Uterus (tissue), 4 donors: ENCODE measurements around the gene LDB1. TPM values are rescaled to one million over a fixed set of nuclear protein-coding genes. Genes with fewer than 3 reads are reported as not detected.
A peak's percentile ranks its signal among the peaks of the same experiment; 100 is the strongest.

Experiments used
- DNase-seq, 2 donors: peaks; one replicate each; pipeline ENCODE4 v3.0.0-alpha.2; 2019 to 2020
- H3K27ac ChIP-seq, 2 donors: fragments of 200-600 bp; sonication (generic); 1 replicate in 1 of 2; 2 replicates in 1 of 2; pipeline ENCODE4 v1.5.1; 2016 to 2018
- H3K27me3 ChIP-seq, 2 donors: fragments of 200-600 bp; sonication (generic); one replicate each; pipeline ENCODE4 v1.5.1; 2018 to 2019; ENCODE audit warnings: control low read depth in 1 of 2
- H3K36me3 ChIP-seq, 2 donors: fragments of 200-600 bp; sonication (generic); one replicate each; pipeline ENCODE4 v1.5.1; 2019; ENCODE audit warnings: control low read depth in 1 of 2
- H3K4me1 ChIP-seq, 2 donors: fragments of 200-600 bp; sonication (generic); one replicate each; pipeline ENCODE4 v1.5.1; 2018 to 2019; ENCODE audit warnings: control low read depth in 1 of 2
- H3K4me3 ChIP-seq, 2 donors: fragments of 200-600 bp; sonication (generic); 1 replicate in 1 of 2; 2 replicates in 1 of 2; pipeline ENCODE4 v1.5.1; 2018 to 2019; ENCODE audit warnings: mild to moderate bottlenecking in 1 of 2
- H3K9me3 ChIP-seq, 2 donors: fragments of 200-600 bp; sonication (generic); one replicate each; pipeline ENCODE4 v1.5.1; 2019; ENCODE audit warnings: control low read depth in 1 of 2
- CTCF ChIP-seq, 4 experiments: fragments of 200-600 bp in 2 of 4; fragments of 450-650 bp in 2 of 4; sonication (generic) in 2 of 4; IDR thresholded peaks; one replicate each; pipeline ENCODE4 v1.5.1; 2016 to 2019; ENCODE audit warnings: antibody characterized with exemption in 4 of 4, mild to moderate bottlenecking in 2 of 4, moderate library complexity in 1 of 4
- POLR2A ChIP-seq, 2 donors: fragments of 450-650 bp; IDR thresholded peaks; one replicate each; pipeline ENCODE4 v1.6.1; 2016; ENCODE audit warnings: antibody characterized with exemption in 2 of 2, mild to moderate bottlenecking in 1 of 2, moderate library complexity in 1 of 2
- intact Hi-C: fragments of 100-400 bp; cut with DNase I; formaldehyde crosslinking; loops from one replicate; pipeline ENCODE4 v1.15.1; 2023; ENCODE audit warnings: low total_unique reads
- total RNA-seq, 4 donors: library from RNA; depleted of rRNA in 3 of 4; stranded (reverse); fragments of >200 nt in 3 of 4; gene quantifications; one replicate each; pipeline versions ENCODE4 v1.1.0 to v1.2.4, GENCODE V29; 2014 to 2023
- donor health status: DM: yes; HTN: yes; CAD: no.

The LDB1 gene
- total RNA-seq, 4 donors from 2014 or later: 17.4 to 121 (median 43.8) TPM

GRCh38 chr10:102135956-102136526 is 15.9 kb upstream of the LDB1 start:
- Histone ChIP-seq H3K4me1 (peaks cover 0 to 8% of the 10 kb centered on the region in 2 donors), H3K9me3 (no peaks in the 10 kb centered on the region), H3K27me3 (no peaks in the 10 kb centered on the region), H3K36me3 (no peaks in the 10 kb centered on the region), H3K27ac (no peak overlapping the region), H3K4me3 (no peak overlapping the region)
- intact Hi-C loops: no loop called here
- DNase-seq: no peak
- TF ChIP-seq CTCF (IDR thresholded peaks at IDR 0.05) (no peak), POLR2A (IDR thresholded peaks at IDR 0.05) (no peak)

GRCh38 chr10:102134416-102134815 is 14.2 kb upstream of the LDB1 start:
- Histone ChIP-seq H3K4me1 (peaks cover 0 to 8% of the 10 kb centered on the region in 2 donors), H3K9me3 (no peaks in the 10 kb centered on the region), H3K27ac (peak overlapping the region; percentile 74 to 93), H3K27me3 (no peaks in the 10 kb centered on the region), H3K36me3 (no peaks in the 10 kb centered on the region), H3K4me3 (peak overlapping the region in 1 of 2 donors; percentile 99)
- intact Hi-C loops: no loop called here
- no peak for DNase-seq
- TF ChIP-seq POLR2A (IDR thresholded peaks at IDR 0.05): no peak
- no peak for TF ChIP-seq CTCF (IDR thresholded peaks at IDR 0.05)

GRCh38 chr10:102133373-102134195 is 13.4 kb upstream of the LDB1 start:
- H3K4me1 ChIP-seq: peaks cover 0 to 8% of the 10 kb centered on the region in 2 donors
- H3K36me3 ChIP-seq: no peaks in the 10 kb centered on the region
- intact Hi-C loops: no loop called here
- H3K27me3 ChIP-seq: no peaks in the 10 kb centered on the region
- H3K27ac ChIP-seq: peak overlapping the region; percentile 74 to 93
- DNase-seq: peak; percentile 71 to 81
- TF ChIP-seq CTCF (IDR thresholded peaks at IDR 0.05) (no peak), POLR2A (IDR thresholded peaks at IDR 0.05) (no peak)
- no peaks in the 10 kb centered on the region for H3K9me3 ChIP-seq
- peak overlapping the region; percentile 74 to 99 for H3K4me3 ChIP-seq

DNA sequence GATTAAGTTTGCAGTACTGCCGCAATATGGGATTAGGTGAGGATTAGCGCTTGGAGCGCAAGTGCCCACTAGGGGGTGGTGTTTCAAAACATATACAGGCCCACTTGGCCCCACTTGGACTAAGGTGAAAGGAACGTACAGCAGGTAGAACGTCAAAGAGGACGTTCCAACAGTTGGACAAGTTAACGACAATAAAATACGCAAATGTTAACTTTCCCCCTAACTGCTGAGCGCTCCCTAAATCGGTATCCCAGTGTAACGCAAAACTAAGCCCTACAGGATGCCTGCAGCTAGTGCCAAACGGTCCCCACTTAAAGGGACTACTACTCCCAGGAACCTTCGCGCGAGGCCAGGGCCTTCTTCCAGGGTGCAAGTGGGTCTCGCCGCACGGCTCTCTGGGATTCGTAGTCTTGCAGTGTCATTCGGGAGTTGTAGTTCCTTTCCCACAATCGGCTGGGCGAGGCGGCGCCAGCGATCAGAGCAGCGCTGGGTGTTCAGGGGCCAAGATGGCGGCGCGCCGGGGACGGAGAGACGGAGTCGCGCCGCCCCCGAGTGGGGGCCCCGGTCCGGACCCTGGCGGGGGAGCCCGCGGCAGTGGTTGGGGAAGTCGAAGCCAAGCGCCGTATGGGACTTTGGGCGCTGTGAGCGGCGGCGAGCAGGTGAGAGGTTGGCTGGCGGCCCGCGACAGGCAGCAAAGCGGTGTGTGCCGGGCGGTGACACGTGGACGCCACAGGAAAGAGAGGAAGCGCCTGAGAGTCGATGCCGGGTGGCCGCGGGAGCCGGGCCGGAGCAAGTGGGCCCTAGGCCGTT is 12.6 kb upstream of the LDB1 start, which contains the start of gene PPRC1:
TSS of gene PPRC1 (plus strand) at position 478 of the 810 bp plus-strand sequence. CDS start at position 507, 29 bp downstream.
- H3K36me3 ChIP-seq: no peaks in the 10 kb centered on the region
- intact Hi-C loops: no loop called here
- no peaks in the 10 kb centered on the region for H3K9me3 ChIP-seq
- H3K27ac ChIP-seq: peak within 1 kb of the TSS; percentile 74 to 93
- peak; percentile 53 to 69 for TF ChIP-seq POLR2A (IDR thresholded peaks at IDR 0.05)
- TF ChIP-seq CTCF (IDR thresholded peaks at IDR 0.05): peak; percentile 86 to 93 (median 90)
- H3K4me1 ChIP-seq: peaks cover 0 to 8% of the 10 kb centered on the region in 2 donors
- H3K4me3 ChIP-seq: peak within 1 kb of the TSS; percentile 74 to 99
- peak; percentile 97 to 99 for DNase-seq
- H3K27me3 ChIP-seq: no peaks in the 10 kb centered on the region
